Embryonic facial prominence (tissue), 1 donor: ENCODE measurements around the gene EFNA5.
"Not testable (repeated sequence)": the region's sequence is repeated elsewhere in the genome, so short reads cannot be mapped to it uniquely, and the experiment has no call there.

ENCODE experiments used
- DNase-seq: peaks from one replicate; pipeline ENCODE4 v3.0.0-alpha.2; 2016; ENCODE audit errors: extremely low spot score

Gene EFNA5

GRCh38 chr5:107459605-107460004 is 211.1 kb downstream of the EFNA5 start:
- no peak for DNase-seq

GRCh38 chr5:107458322-107458721 is 212.4 kb downstream of the EFNA5 start:
- no peak for DNase-seq

GRCh38 chr5:107457881-107458280 is 212.9 kb downstream of the EFNA5 start:
- DNase-seq: no peak

- no peak for DNase-seq
These were observed 213.6 kb downstream of the EFNA5 start for GRCh38 chr5:107457138-107457537.

- no peak for DNase-seq
These were observed 214.4 kb downstream of the EFNA5 start for GRCh38 chr5:107456281-107456715.

- DNase-seq: no peak
These were observed 215.6 kb downstream of the EFNA5 start for GRCh38 chr5:107455111-107455544.

- not testable (repeated sequence) for DNase-seq
These were observed 218.9 kb downstream of the EFNA5 start for GRCh38 chr5:107451827-107452226.

GRCh38 chr5:107451028-107451427 is 219.7 kb downstream of the EFNA5 start:
- no peak for DNase-seq

GRCh38 chr5:107450531-107450930 is 220.2 kb downstream of the EFNA5 start:
- no peak for DNase-seq

- DNase-seq: no peak
These were observed 221.4 kb downstream of the EFNA5 start for GRCh38 chr5:107449369-107449768.

- DNase-seq: no peak
These were observed 223.2 kb downstream of the EFNA5 start for GRCh38 chr5:107447587-107447986.

- DNase-seq: no peak
These were observed 223.8 kb downstream of the EFNA5 start for GRCh38 chr5:107446972-107447371.

GRCh38 chr5:107444300-107444699 is 226.4 kb downstream of the EFNA5 start:
- DNase-seq: no peak

GRCh38 chr5:107443897-107444296 is 226.8 kb downstream of the EFNA5 start:
- no peak for DNase-seq

GRCh38 chr5:107442452-107442851 is 228.3 kb downstream of the EFNA5 start:
- DNase-seq: no peak

- DNase-seq: no peak
These were observed 230.9 kb downstream of the EFNA5 start for GRCh38 chr5:107439832-107440231.

- DNase-seq: no peak
These were observed 232.7 kb downstream of the EFNA5 start for GRCh38 chr5:107437986-107438510.

- DNase-seq: no peak
These were observed 233.6 kb downstream of the EFNA5 start for GRCh38 chr5:107437154-107437553.

- no peak for DNase-seq
These were observed 234.5 kb downstream of the EFNA5 start for GRCh38 chr5:107436201-107436600.

GRCh38 chr5:107435061-107435460 is 235.7 kb downstream of the EFNA5 start:
- DNase-seq: no peak

- DNase-seq: not testable (repeated sequence)
These were observed 237.1 kb downstream of the EFNA5 start for GRCh38 chr5:107433646-107434045.

GRCh38 chr5:107431998-107432397 is 238.7 kb downstream of the EFNA5 start:
- DNase-seq: no peak

GRCh38 chr5:107431536-107431935 is 239.2 kb downstream of the EFNA5 start:
- DNase-seq: no peak

GRCh38 chr5:107430071-107430625 is 240.6 kb downstream of the EFNA5 start:
- DNase-seq: no peak
